OCI-LY1 (cell line): ENCODE results near the gene ICAM2.

Source experiments
- H2AFZ ChIP-seq: fragments of 200-600 bp; sonication (generic), shearing (Covaris generic); 2 replicates; pipeline ENCODE4 v1.6.0; 2014; ENCODE audit warnings: antibody characterized with exemption, mild to moderate bottlenecking, low read length
- H3F3A ChIP-seq: fragments of 200-600 bp; sonication (generic), shearing (Covaris generic); 2 replicates; pipeline ENCODE4 v1.6.0; 2014; ENCODE audit warnings: mild to moderate bottlenecking, antibody characterized with exemption, low read length, moderate library complexity; ENCODE audit not compliant: insufficient read depth
- H3K27ac ChIP-seq: fragments of 200-600 bp; sonication (generic); 2 replicates; pipeline ENCODE4 v1.5.1; 2014; ENCODE audit warnings: low read length, mixed run types, mild to moderate bottlenecking, low read depth; ENCODE audit not compliant: poor library complexity, severe bottlenecking
- H3K27me3 ChIP-seq: fragments of 200-600 bp; sonication (generic); 2 replicates; pipeline ENCODE4 v1.6.0; 2014; ENCODE audit warnings: antibody characterized with exemption, mild to moderate bottlenecking, low read length, moderate library complexity; ENCODE audit not compliant: insufficient read depth
- H3K36me3 ChIP-seq: fragments of 200-600 bp; sonication (generic); 2 replicates; pipeline ENCODE4 v1.6.1; 2014; ENCODE audit warnings: mild to moderate bottlenecking, antibody characterized with exemption, low read length, moderate library complexity, mixed read lengths; ENCODE audit not compliant: insufficient read depth
- H3K4me1 ChIP-seq: fragments of 200-600 bp; sonication (generic); 2 replicates; pipeline ENCODE4 v1.5.1; 2014; ENCODE audit warnings: mild to moderate bottlenecking, low read length, moderate library complexity; ENCODE audit not compliant: insufficient read depth, severe bottlenecking
- H3K4me2 ChIP-seq: fragments of 200-600 bp; sonication (generic), shearing (Covaris generic); 2 replicates; pipeline ENCODE4 v1.6.1; 2014; ENCODE audit warnings: low read length
- H3K4me3 ChIP-seq: fragments of 200-600 bp; sonication (generic); 2 replicates; pipeline ENCODE4 v1.5.1; 2014; ENCODE audit warnings: low read length, low read depth, mild to moderate bottlenecking, mixed read lengths; ENCODE audit not compliant: poor library complexity, severe bottlenecking
- H3K79me2 ChIP-seq: fragments of 200-600 bp; shearing (Covaris generic); 2 replicates; pipeline ENCODE4 v1.6.1; 2016; ENCODE audit warnings: mixed run types, low read length, mixed read lengths; ENCODE audit not compliant: insufficient read depth
- H3K9ac ChIP-seq: fragments of 200-600 bp; sonication (generic), shearing (Covaris generic); 2 replicates; pipeline ENCODE4 v1.6.1; 2014; ENCODE audit warnings: mild to moderate bottlenecking, low read length, mixed read lengths
- H3K9me2 ChIP-seq: fragments of 200-600 bp; sonication (generic), shearing (Covaris generic); 2 replicates; pipeline ENCODE4 v1.6.1; 2014; ENCODE audit warnings: low read depth, mild to moderate bottlenecking, low read length, mixed read lengths
- H3K9me3 ChIP-seq: fragments of 200-600 bp; shearing (Covaris generic); 2 replicates; pipeline ENCODE4 v1.6.1; 2014; ENCODE audit warnings: low read length, mixed read lengths
- H4K20me1 ChIP-seq: fragments of 200-600 bp; sonication (generic), shearing (Covaris generic); 2 replicates; pipeline ENCODE4 v1.6.0; 2016; ENCODE audit warnings: mild to moderate bottlenecking, low read length; ENCODE audit not compliant: insufficient read depth
- EZH2 ChIP-seq: fragments of 200-600 bp; sonication (generic), shearing (Covaris generic); IDR thresholded peaks from 2 replicates; pipeline ENCODE4 v1.8.0; 2017; ENCODE audit warnings: borderline replicate concordance, mixed run types, mild to moderate bottlenecking, antibody characterized with exemption, low read length, moderate library complexity, mixed read lengths
- TF ChIP-seq, protein P1 (sequence below): fragments of 200-600 bp; sonication (generic), shearing (Covaris generic); IDR thresholded peaks from 2 replicates; pipeline ENCODE4 v1.5.1; 2017; ENCODE audit warnings: mild to moderate bottlenecking, antibody characterized with exemption, low read length, moderate library complexity, mixed read lengths

Gene ICAM2

GRCh38 chr17:64058621-64059020 is 38.2 kb upstream of the ICAM2 start:
- Histone ChIP-seq H3K4me1 (peaks cover 34% of the 10 kb centered on the region), H3K9me2 (no peaks in the 10 kb centered on the region), H3K27me3 (no peaks in the 10 kb centered on the region), H3K27ac (no peak overlapping the region), H3K9ac (no peak overlapping the region), H3F3A (no peaks in the 10 kb centered on the region), H2AFZ (no peak overlapping the region), H3K79me2 (no peaks in the 10 kb centered on the region), H3K36me3 (no peaks in the 10 kb centered on the region), H3K9me3 (no peaks in the 10 kb centered on the region), H4K20me1 (no peaks in the 10 kb centered on the region), H3K4me3 (no peak overlapping the region), H3K4me2 (no peak overlapping the region)
- TF ChIP-seq EZH2, result no peak
- TF ChIP-seq, protein P1, sequence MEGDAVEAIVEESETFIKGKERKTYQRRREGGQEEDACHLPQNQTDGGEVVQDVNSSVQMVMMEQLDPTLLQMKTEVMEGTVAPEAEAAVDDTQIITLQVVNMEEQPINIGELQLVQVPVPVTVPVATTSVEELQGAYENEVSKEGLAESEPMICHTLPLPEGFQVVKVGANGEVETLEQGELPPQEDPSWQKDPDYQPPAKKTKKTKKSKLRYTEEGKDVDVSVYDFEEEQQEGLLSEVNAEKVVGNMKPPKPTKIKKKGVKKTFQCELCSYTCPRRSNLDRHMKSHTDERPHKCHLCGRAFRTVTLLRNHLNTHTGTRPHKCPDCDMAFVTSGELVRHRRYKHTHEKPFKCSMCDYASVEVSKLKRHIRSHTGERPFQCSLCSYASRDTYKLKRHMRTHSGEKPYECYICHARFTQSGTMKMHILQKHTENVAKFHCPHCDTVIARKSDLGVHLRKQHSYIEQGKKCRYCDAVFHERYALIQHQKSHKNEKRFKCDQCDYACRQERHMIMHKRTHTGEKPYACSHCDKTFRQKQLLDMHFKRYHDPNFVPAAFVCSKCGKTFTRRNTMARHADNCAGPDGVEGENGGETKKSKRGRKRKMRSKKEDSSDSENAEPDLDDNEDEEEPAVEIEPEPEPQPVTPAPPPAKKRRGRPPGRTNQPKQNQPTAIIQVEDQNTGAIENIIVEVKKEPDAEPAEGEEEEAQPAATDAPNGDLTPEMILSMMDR, result no peak

- no peaks in the 10 kb centered on the region for H4K20me1 ChIP-seq
- H3K79me2 ChIP-seq, result no peaks in the 10 kb centered on the region
- no peak overlapping the region for H3K9ac ChIP-seq
- H2AFZ ChIP-seq, result no peak overlapping the region
- H3K27me3 ChIP-seq, result no peaks in the 10 kb centered on the region
- no peak overlapping the region for H3K27ac ChIP-seq
- no peak overlapping the region for H3K4me2 ChIP-seq
- H3K9me2 ChIP-seq, result no peaks in the 10 kb centered on the region
- H3K4me1 ChIP-seq, result peaks cover 25% of the 10 kb centered on the region
- H3F3A ChIP-seq, result no peaks in the 10 kb centered on the region
- H3K9me3 ChIP-seq, result no peaks in the 10 kb centered on the region
- TF ChIP-seq EZH2, result no peak
- TF ChIP-seq, protein P1, result no peak
- no peaks in the 10 kb centered on the region for H3K36me3 ChIP-seq
- H3K4me3 ChIP-seq, result no peak overlapping the region
Observed at GRCh38 chr17:64057701-64058263, 37.3 kb upstream of the ICAM2 start.

GRCh38 chr17:64056269-64057005 is 36.0 kb upstream of the ICAM2 start:
- Histone ChIP-seq H3K4me2 (peak overlapping the region; percentile 48; the same call in 1 of the 2 replicates), H3K4me1 (peaks cover 23% of the 10 kb centered on the region), H3F3A (no peaks in the 10 kb centered on the region), H2AFZ (peak overlapping the region; percentile 95; the same call in 1 of the 2 replicates), H3K27ac (no peak overlapping the region), H3K9me2 (no peaks in the 10 kb centered on the region), H3K79me2 (no peaks in the 10 kb centered on the region), H4K20me1 (no peaks in the 10 kb centered on the region), H3K27me3 (no peaks in the 10 kb centered on the region), H3K9me3 (no peaks in the 10 kb centered on the region), H3K36me3 (no peaks in the 10 kb centered on the region), H3K9ac (no peak overlapping the region), H3K4me3 (peak overlapping the region; percentile 25)
- TF ChIP-seq, protein P1, result peak; percentile 42; the same call in 1 of the 2 replicates
- no peak for TF ChIP-seq EZH2
